ENCODE results near the gene IL17RC.

DNA sequence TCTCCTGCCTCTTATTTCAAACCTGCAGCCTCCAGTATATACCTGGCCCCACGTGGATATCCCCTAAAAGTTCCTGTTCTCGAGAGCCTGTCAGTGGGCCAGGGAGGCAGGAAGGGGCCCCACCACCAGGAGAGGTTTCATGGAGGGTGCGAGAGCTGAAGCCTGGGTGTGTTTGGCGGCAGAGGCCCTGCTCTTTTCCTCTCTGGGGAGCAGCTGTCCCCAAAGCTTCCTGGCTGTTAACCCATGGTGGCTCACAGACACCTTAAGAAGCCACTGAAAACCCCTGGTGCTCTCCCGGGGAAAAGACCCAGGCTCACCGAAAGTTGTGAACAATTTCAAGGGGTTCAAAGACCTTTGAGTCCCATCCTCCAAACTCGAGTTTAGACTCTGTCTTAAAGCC is 34.2 kb downstream of the IL17RC start:
- TF ChIP-seq, protein P1, sequence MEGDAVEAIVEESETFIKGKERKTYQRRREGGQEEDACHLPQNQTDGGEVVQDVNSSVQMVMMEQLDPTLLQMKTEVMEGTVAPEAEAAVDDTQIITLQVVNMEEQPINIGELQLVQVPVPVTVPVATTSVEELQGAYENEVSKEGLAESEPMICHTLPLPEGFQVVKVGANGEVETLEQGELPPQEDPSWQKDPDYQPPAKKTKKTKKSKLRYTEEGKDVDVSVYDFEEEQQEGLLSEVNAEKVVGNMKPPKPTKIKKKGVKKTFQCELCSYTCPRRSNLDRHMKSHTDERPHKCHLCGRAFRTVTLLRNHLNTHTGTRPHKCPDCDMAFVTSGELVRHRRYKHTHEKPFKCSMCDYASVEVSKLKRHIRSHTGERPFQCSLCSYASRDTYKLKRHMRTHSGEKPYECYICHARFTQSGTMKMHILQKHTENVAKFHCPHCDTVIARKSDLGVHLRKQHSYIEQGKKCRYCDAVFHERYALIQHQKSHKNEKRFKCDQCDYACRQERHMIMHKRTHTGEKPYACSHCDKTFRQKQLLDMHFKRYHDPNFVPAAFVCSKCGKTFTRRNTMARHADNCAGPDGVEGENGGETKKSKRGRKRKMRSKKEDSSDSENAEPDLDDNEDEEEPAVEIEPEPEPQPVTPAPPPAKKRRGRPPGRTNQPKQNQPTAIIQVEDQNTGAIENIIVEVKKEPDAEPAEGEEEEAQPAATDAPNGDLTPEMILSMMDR (IDR thresholded peaks at IDR 0.05; ENCODE audit: insufficient read depth, low read depth, low read length) = no peak
- TF ChIP-seq EZH2 (IDR thresholded peaks at IDR 0.05; ENCODE audit: insufficient read depth, low read length) = no peak
